CD4-positive, alpha-beta T cell (primary cell): ENCODE results near the gene S100A11. TPM values are rescaled to one million over a fixed set of nuclear protein-coding genes. Genes with fewer than 3 reads are reported as not detected.

Source experiments
- ATAC-seq: fragments of 200-7000 bp; cut with Tn5 transposase; one replicate; pipeline ENCODE4 v1.10.0; 2022; ENCODE audit warnings: mild to moderate bottlenecking; ENCODE audit not compliant: poor library complexity
- CTCF ChIA-PET: fragments of 350-600 bp; sonication (Branson Sonifier 250); formaldehyde crosslinking; loops from one replicate; lab custom pipeline; 2021; ENCODE audit warnings: antibody characterized with exemption, inconsistent platforms; lab: Charles Lee
- POLR2A ChIA-PET: fragments of 350-600 bp; sonication (Branson Sonifier 250); formaldehyde crosslinking; loops from one replicate; lab custom pipeline; 2021; ENCODE audit warnings: antibody characterized with exemption, inconsistent platforms; lab: Charles Lee
- DNase-seq, 14 experiments: peaks; one replicate each; pipeline ENCODE4 v3.0.0-alpha.2; 2013 to 2020; ENCODE audit warnings: mixed read lengths in 2 of 14
- H3K27ac ChIP-seq, 2 donors: one replicate each; pipeline versions ENCODE4 v1.5.1 to v1.7.0; 2013; ENCODE audit warnings: low read length in 2 of 2, low read depth in 1 of 2, mild to moderate bottlenecking in 1 of 2
- H3K27me3 ChIP-seq, 2 experiments: 1 replicate in 1 of 2; 2 replicates in 1 of 2; pipeline versions ENCODE4 v1.6.1 to v1.7.0; 2013; ENCODE audit warnings: low read length in 2 of 2, control low read depth in 1 of 2, mild to moderate bottlenecking in 1 of 2, moderate library complexity in 1 of 2; ENCODE audit not compliant: insufficient read depth in 2 of 2, control insufficient read depth in 1 of 2
- H3K36me3 ChIP-seq: one replicate; pipeline ENCODE4 v1.6.1; 2013; ENCODE audit warnings: low read length, control low read depth; ENCODE audit not compliant: insufficient read depth
- H3K4me1 ChIP-seq: one replicate; pipeline ENCODE4 v1.6.1; 2013; ENCODE audit warnings: low read length, control low read depth; ENCODE audit not compliant: insufficient read depth
- H3K4me3 ChIP-seq: one replicate; pipeline ENCODE4 v1.5.1; 2013; ENCODE audit warnings: mild to moderate bottlenecking, low read length, moderate library complexity
- H3K9me3 ChIP-seq, 2 experiments: 1 replicate in 1 of 2; 2 replicates in 1 of 2; pipeline versions ENCODE4 v1.6.1 to v1.7.0; 2013; ENCODE audit warnings: low read length in 2 of 2, mild to moderate bottlenecking in 2 of 2, control low read depth in 1 of 2, moderate library complexity in 1 of 2; ENCODE audit not compliant: control insufficient read depth in 1 of 2, insufficient read depth in 1 of 2
- H3K27ac Mint-ChIP-seq: one replicate; pipeline ENCODE4 v1.8.0; 2020; ENCODE audit warnings: mixed read lengths
- H3K27me3 Mint-ChIP-seq: one replicate; pipeline ENCODE4 v1.8.0; 2021; ENCODE audit warnings: mixed read lengths
- H3K36me3 Mint-ChIP-seq: one replicate; pipeline ENCODE4 v1.8.0; 2021; ENCODE audit warnings: low read depth, mixed read lengths
- H3K4me1 Mint-ChIP-seq: one replicate; pipeline ENCODE4 v1.8.0; 2021; ENCODE audit warnings: low read depth, mixed read lengths
- H3K4me3 Mint-ChIP-seq: one replicate; pipeline ENCODE4 v1.8.0; 2020; ENCODE audit warnings: mild to moderate bottlenecking, mixed read lengths
- H3K9me3 Mint-ChIP-seq: one replicate; pipeline ENCODE4 v1.8.0; 2020; ENCODE audit warnings: mixed read lengths
- intact Hi-C, 2 experiments: fragments of 100-400 bp; cut with DNase I in 1 of 2; cut with micrococcal nuclease in 1 of 2; formaldehyde crosslinking; loops; one replicate each; pipeline versions ENCODE4 v1.15.1 to v1.9.0; 2023 to 2025; cut with DNase I, micrococcal nuclease
- total RNA-seq, 174 experiments: library from RNA in 2 of 174; stranded (reverse) in 2 of 174; gene quantifications; one replicate each; pipeline ENCODE4 v1.2.3 and lab custom pipeline; 2021 to 2026
- TF ChIP-seq, protein P1 (sequence below): fragments of 200-600 bp; IDR thresholded peaks from one replicate; pipeline ENCODE4 v1.8.0; 2022; ENCODE audit warnings: antibody characterized with exemption, mild to moderate bottlenecking

S100A11 gene
- total RNA-seq, 2 experiments from 2014 or later: 23.6 to 24.1 TPM

DNA sequence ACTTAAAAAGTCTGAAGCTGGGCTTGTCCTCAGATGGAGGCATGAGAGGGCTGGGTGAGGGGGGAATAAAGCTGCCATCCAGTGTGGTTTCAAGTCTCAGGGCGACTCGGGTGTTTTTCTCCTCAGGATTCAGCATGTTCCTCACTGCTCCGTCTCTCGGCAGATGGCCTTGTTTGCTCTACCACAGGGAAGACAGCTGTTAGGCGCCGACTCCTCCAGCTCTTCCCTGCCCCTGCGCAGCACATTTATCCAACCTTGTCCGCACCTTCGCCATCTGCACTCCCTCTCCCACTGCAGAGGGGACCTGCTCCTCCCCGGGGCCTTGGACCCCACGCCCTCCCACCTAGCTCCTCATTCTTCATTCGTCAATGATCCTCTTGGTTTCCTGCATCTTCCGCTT, 16.6 kb upstream of the S100A11 start:
- no peak overlapping the region for H3K4me3 Mint-ChIP-seq
- TF ChIP-seq, protein P1, sequence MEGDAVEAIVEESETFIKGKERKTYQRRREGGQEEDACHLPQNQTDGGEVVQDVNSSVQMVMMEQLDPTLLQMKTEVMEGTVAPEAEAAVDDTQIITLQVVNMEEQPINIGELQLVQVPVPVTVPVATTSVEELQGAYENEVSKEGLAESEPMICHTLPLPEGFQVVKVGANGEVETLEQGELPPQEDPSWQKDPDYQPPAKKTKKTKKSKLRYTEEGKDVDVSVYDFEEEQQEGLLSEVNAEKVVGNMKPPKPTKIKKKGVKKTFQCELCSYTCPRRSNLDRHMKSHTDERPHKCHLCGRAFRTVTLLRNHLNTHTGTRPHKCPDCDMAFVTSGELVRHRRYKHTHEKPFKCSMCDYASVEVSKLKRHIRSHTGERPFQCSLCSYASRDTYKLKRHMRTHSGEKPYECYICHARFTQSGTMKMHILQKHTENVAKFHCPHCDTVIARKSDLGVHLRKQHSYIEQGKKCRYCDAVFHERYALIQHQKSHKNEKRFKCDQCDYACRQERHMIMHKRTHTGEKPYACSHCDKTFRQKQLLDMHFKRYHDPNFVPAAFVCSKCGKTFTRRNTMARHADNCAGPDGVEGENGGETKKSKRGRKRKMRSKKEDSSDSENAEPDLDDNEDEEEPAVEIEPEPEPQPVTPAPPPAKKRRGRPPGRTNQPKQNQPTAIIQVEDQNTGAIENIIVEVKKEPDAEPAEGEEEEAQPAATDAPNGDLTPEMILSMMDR: no peak
- ATAC-seq (no peak), DNase-seq (no peak)
- no peaks in the 10 kb centered on the region for H3K36me3 Mint-ChIP-seq
- H3K9me3 ChIP-seq: no peaks in the 10 kb centered on the region
- peaks cover 21% of the 10 kb centered on the region for H3K27me3 Mint-ChIP-seq
- no peaks in the 10 kb centered on the region for H3K36me3 ChIP-seq
- peaks cover 13% of the 10 kb centered on the region for H3K4me1 ChIP-seq
- CTCF ChIA-PET: interaction anchor here (0.9 to 3.0 kb wide), 6 partner anchors 17 to 406 kb away, joined by 3 to 20 read pairs (median 3); partner anchors contain the start of gene S100A11
- POLR2A ChIA-PET: interaction anchor here (2.7 kb wide), 1 partner anchor 18 kb away, joined by 7 read pairs; no protein-coding TSS in a partner anchor
- no peak overlapping the region for H3K4me3 ChIP-seq
- H3K27ac Mint-ChIP-seq: no peak overlapping the region
- no peak overlapping the region for H3K27ac ChIP-seq
- H3K9me3 Mint-ChIP-seq: no peaks in the 10 kb centered on the region
- H3K4me1 Mint-ChIP-seq: peaks cover 3% of the 10 kb centered on the region
- intact Hi-C loops: loop anchor here (2.0 to 10.0 kb wide), 4 partner anchors 291 to 405 kb away; no protein-coding TSS in a partner anchor
- H3K27me3 ChIP-seq: peaks cover 0 to 15% of the 10 kb centered on the region in 2 experiments

DNA sequence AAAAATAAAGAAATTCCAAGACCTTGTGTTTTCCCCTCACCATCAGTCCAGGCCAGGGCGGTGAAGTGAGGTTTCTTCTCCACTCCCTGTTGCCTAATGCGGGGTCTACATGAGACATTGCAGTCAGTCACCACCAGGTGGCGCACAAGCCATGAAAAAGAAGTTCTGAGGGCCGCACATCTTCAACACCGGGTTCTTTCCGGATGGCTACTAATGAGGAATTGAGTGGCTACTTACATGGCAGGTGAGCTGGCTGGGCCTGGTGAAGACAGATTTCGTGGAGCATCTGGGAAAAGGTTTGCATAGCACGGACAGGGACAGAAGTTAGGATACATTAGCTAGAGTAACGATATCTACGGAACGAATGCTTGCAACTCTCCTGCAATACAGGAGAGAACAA, 15.8 kb upstream of the S100A11 start:
- H3K4me3 Mint-ChIP-seq: no peak overlapping the region
- ATAC-seq (no peak), DNase-seq (peak; percentile 71 to 91 (median 82))
- intact Hi-C loops: loop anchor here (1.0 to 10.0 kb wide), 6 partner anchors 133 to 406 kb away; no protein-coding TSS in a partner anchor
- TF ChIP-seq, protein P1: peak; percentile 98
- ChIA-PET CTCF (interaction anchor here (0.9 to 3.0 kb wide), 6 partner anchors 8 to 407 kb away, joined by 3 to 20 read pairs (median 4); partner anchors contain the start of gene S100A11), POLR2A (interaction anchor here (2.7 kb wide), 1 partner anchor 17 kb away, joined by 7 read pairs; no protein-coding TSS in a partner anchor)
- H3K4me1 Mint-ChIP-seq: peaks cover 10% of the 10 kb centered on the region
- no peaks in the 10 kb centered on the region for H3K9me3 Mint-ChIP-seq
- Histone ChIP-seq H3K9me3 (no peaks in the 10 kb centered on the region), H3K27ac (no peak overlapping the region), H3K27me3 (peaks cover 0 to 12% of the 10 kb centered on the region in 2 experiments), H3K4me3 (no peak overlapping the region), H3K36me3 (no peaks in the 10 kb centered on the region), H3K4me1 (peaks cover 20% of the 10 kb centered on the region)
- H3K27me3 Mint-ChIP-seq: peaks cover 15% of the 10 kb centered on the region
- no peaks in the 10 kb centered on the region for H3K36me3 Mint-ChIP-seq
- H3K27ac Mint-ChIP-seq: no peak overlapping the region

DNA sequence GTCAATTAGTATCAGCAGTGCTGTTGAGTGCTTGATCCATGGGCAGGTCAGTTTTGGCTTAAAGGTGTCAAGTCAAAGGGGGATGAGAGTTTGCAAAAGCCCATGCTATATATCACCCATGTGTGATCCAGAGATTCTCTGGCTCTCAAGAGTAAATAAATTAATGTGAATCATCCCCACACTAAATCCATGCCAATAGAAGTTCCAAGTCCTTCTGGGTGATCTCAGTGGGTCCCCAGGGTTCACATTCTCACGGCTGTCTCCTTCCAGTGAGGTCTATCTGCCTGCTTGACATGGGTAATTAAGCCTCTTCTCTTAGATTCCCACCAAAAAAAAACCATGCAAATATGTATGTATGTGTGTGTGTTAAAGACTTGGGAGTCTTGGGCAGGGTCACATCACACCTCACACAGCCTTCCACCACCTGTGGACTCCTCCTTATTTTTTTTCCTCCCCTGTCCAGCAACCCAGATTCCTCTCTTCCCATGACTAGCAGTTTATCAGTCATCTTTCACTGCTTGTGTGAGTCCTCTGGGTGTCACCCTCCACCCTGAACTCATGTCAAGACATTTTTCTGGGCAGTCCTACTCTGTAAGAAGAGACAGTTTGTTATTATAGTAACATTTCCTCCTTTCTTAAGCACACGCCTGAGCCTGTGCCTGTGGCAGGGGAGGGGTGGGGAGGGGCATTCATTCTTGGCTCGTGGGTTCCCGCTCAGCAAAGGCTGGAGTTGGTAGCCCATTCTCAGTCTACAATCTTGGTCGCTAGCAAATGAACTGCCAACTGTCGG, 14.3 kb upstream of the S100A11 start:
- Histone ChIP-seq H3K27ac (no peak overlapping the region), H3K4me1 (peaks cover 34% of the 10 kb centered on the region), H3K9me3 (no peaks in the 10 kb centered on the region), H3K4me3 (no peak overlapping the region), H3K36me3 (no peaks in the 10 kb centered on the region), H3K27me3 (peaks cover 0 to 4% of the 10 kb centered on the region in 2 experiments)
- TF ChIP-seq, protein P1: no peak
- H3K9me3 Mint-ChIP-seq: no peaks in the 10 kb centered on the region
- no peaks in the 10 kb centered on the region for H3K36me3 Mint-ChIP-seq
- CTCF ChIA-PET: interaction anchor here (0.7 to 3.2 kb wide), 4 partner anchors 16 to 408 kb away, joined by 3 to 20 read pairs (median 10); no protein-coding TSS in a partner anchor
- H3K27ac Mint-ChIP-seq: no peak overlapping the region
- ATAC-seq: no peak
- peaks cover 15% of the 10 kb centered on the region for H3K27me3 Mint-ChIP-seq
- no peak overlapping the region for H3K4me3 Mint-ChIP-seq
- no peak for DNase-seq
- H3K4me1 Mint-ChIP-seq: peaks cover 16% of the 10 kb centered on the region
- intact Hi-C loops: loop anchor here (5.0 to 10.0 kb wide), 3 partner anchors 294 to 391 kb away; no protein-coding TSS in a partner anchor
- POLR2A ChIA-PET: interaction anchor here (2.7 kb wide), 1 partner anchor 16 kb away, joined by 7 read pairs; no protein-coding TSS in a partner anchor
